ENCODE measurements around the gene SMC3. TPM values are rescaled to one million over a fixed set of nuclear protein-coding genes. Genes with fewer than 3 reads are reported as not detected.

SMC3 gene
- total RNA-seq, 1 donor from 2014 or later = 18.3 TPM

GRCh38 chr10:110571093-110571743 lies 3.7 kb downstream of the SMC3 start:
- peaks cover 14 to 22% (median 19%) of the 10 kb centered on the region in 3 donors for H3K4me1 ChIP-seq (ENCODE audit: control insufficient read depth in 3 of 3, insufficient read depth in 3 of 3, low read length in 3 of 3)
- H3K9ac ChIP-seq (ENCODE audit: low read depth in 1 of 3, low read length in 3 of 3) = no peak overlapping the region
- peaks cover 0 to 3% (median 0%) of the 10 kb centered on the region in 3 donors for H3K36me3 ChIP-seq (ENCODE audit: control insufficient read depth in 3 of 3, insufficient read depth in 3 of 3, low read length in 3 of 3)
- H3K27ac ChIP-seq (ENCODE audit: low read depth, low read length) = no peak overlapping the region
- no peak overlapping the region for H3K4me3 ChIP-seq (ENCODE audit: low read length in 3 of 3)
- H3K27me3 ChIP-seq (ENCODE audit: control insufficient read depth in 3 of 3, insufficient read depth in 3 of 3, low read length in 3 of 3) = no peaks in the 10 kb centered on the region
- no peaks in the 10 kb centered on the region for H3K9me3 ChIP-seq (ENCODE audit: control insufficient read depth in 3 of 3, low read length in 3 of 3)

GRCh38 chr10:110572862-110573261 lies 5.4 kb downstream of the SMC3 start:
- no peak overlapping the region for H3K4me3 ChIP-seq (ENCODE audit: low read length in 3 of 3)
- H3K27me3 ChIP-seq (ENCODE audit: control insufficient read depth in 3 of 3, insufficient read depth in 3 of 3, low read length in 3 of 3) = no peaks in the 10 kb centered on the region
- peaks cover 2 to 5% (median 2%) of the 10 kb centered on the region in 3 donors for H3K36me3 ChIP-seq (ENCODE audit: control insufficient read depth in 3 of 3, insufficient read depth in 3 of 3, low read length in 3 of 3)
- H3K9me3 ChIP-seq (ENCODE audit: control insufficient read depth in 3 of 3, low read length in 3 of 3) = no peaks in the 10 kb centered on the region
- H3K27ac ChIP-seq (ENCODE audit: low read depth, low read length) = no peak overlapping the region
- H3K4me1 ChIP-seq (ENCODE audit: control insufficient read depth in 3 of 3, insufficient read depth in 3 of 3, low read length in 3 of 3) = peaks cover 10 to 18% (median 16%) of the 10 kb centered on the region in 3 donors
- no peak overlapping the region for H3K9ac ChIP-seq (ENCODE audit: low read depth in 1 of 3, low read length in 3 of 3)

- H3K9me3 ChIP-seq (ENCODE audit: control insufficient read depth in 3 of 3, low read length in 3 of 3) = no peaks in the 10 kb centered on the region
- no peak overlapping the region for H3K9ac ChIP-seq (ENCODE audit: low read depth in 1 of 3, low read length in 3 of 3)
- peaks cover 10 to 13% (median 12%) of the 10 kb centered on the region in 3 donors for H3K4me1 ChIP-seq (ENCODE audit: control insufficient read depth in 3 of 3, insufficient read depth in 3 of 3, low read length in 3 of 3)
Measured at GRCh38 chr10:110574420-110574819, 6.9 kb downstream of the SMC3 start.

GRCh38 chr10:110576220-110576619 lies 8.7 kb downstream of the SMC3 start:
- H3K9ac ChIP-seq (ENCODE audit: low read depth in 1 of 3, low read length in 3 of 3) = no peak overlapping the region
- peaks cover 17 to 33% (median 21%) of the 10 kb centered on the region in 3 donors for H3K36me3 ChIP-seq (ENCODE audit: control insufficient read depth in 3 of 3, insufficient read depth in 3 of 3, low read length in 3 of 3)
- no peaks in the 10 kb centered on the region for H3K27me3 ChIP-seq (ENCODE audit: control insufficient read depth in 3 of 3, insufficient read depth in 3 of 3, low read length in 3 of 3)
- H3K4me1 ChIP-seq (ENCODE audit: control insufficient read depth in 3 of 3, insufficient read depth in 3 of 3, low read length in 3 of 3) = peaks cover under 1 to 6% (median 4%) of the 10 kb centered on the region in 3 donors
- no peak overlapping the region for H3K27ac ChIP-seq (ENCODE audit: low read depth, low read length)
- no peak overlapping the region for H3K4me3 ChIP-seq (ENCODE audit: low read length in 3 of 3)
- no peaks in the 10 kb centered on the region for H3K9me3 ChIP-seq (ENCODE audit: control insufficient read depth in 3 of 3, low read length in 3 of 3)

More at GRCh38 chr10:110574420-110574819, 6.9 kb downstream of the SMC3 start:
- no peak overlapping the region for H3K4me3 ChIP-seq (ENCODE audit: low read length in 3 of 3)
- H3K27ac ChIP-seq (ENCODE audit: low read depth, low read length) = no peak overlapping the region
- no peaks in the 10 kb centered on the region for H3K27me3 ChIP-seq (ENCODE audit: control insufficient read depth in 3 of 3, insufficient read depth in 3 of 3, low read length in 3 of 3)
- H3K36me3 ChIP-seq (ENCODE audit: control insufficient read depth in 3 of 3, insufficient read depth in 3 of 3, low read length in 3 of 3) = peaks cover 9 to 19% (median 10%) of the 10 kb centered on the region in 3 donors

- Histone ChIP-seq H3K36me3 (ENCODE audit: control insufficient read depth in 3 of 3, insufficient read depth in 3 of 3, low read length in 3 of 3) (peaks cover 21 to 41% (median 29%) of the 10 kb centered on the region in 3 donors), H3K4me1 (ENCODE audit: control insufficient read depth in 3 of 3, insufficient read depth in 3 of 3, low read length in 3 of 3) (peaks cover 0 to 5% (median 2%) of the 10 kb centered on the region in 3 donors), H3K27me3 (ENCODE audit: control insufficient read depth in 3 of 3, insufficient read depth in 3 of 3, low read length in 3 of 3) (no peaks in the 10 kb centered on the region), H3K9me3 (ENCODE audit: control insufficient read depth in 3 of 3, low read length in 3 of 3) (no peaks in the 10 kb centered on the region), H3K4me3 (ENCODE audit: low read length in 3 of 3) (no peak overlapping the region), H3K9ac (ENCODE audit: low read depth in 1 of 3, low read length in 3 of 3) (no peak overlapping the region), H3K27ac (ENCODE audit: low read depth, low read length) (no peak overlapping the region)
Measured at GRCh38 chr10:110577056-110577455, 9.6 kb downstream of the SMC3 start.

- Histone ChIP-seq H3K4me3 (ENCODE audit: low read length in 3 of 3) (no peak overlapping the region), H3K9ac (ENCODE audit: low read depth in 1 of 3, low read length in 3 of 3) (no peak overlapping the region), H3K27ac (ENCODE audit: low read depth, low read length) (no peak overlapping the region), H3K27me3 (ENCODE audit: control insufficient read depth in 3 of 3, insufficient read depth in 3 of 3, low read length in 3 of 3) (no peaks in the 10 kb centered on the region), H3K4me1 (ENCODE audit: control insufficient read depth in 3 of 3, insufficient read depth in 3 of 3, low read length in 3 of 3) (no peaks in the 10 kb centered on the region), H3K9me3 (ENCODE audit: control insufficient read depth in 3 of 3, low read length in 3 of 3) (no peaks in the 10 kb centered on the region), H3K36me3 (ENCODE audit: control insufficient read depth in 3 of 3, insufficient read depth in 3 of 3, low read length in 3 of 3) (peaks cover 30 to 62% (median 55%) of the 10 kb centered on the region in 3 donors)
Measured at GRCh38 chr10:110584006-110584405, 16.5 kb downstream of the SMC3 start.

- Histone ChIP-seq H3K9me3 (ENCODE audit: control insufficient read depth in 3 of 3, low read length in 3 of 3) (no peaks in the 10 kb centered on the region), H3K4me1 (ENCODE audit: control insufficient read depth in 3 of 3, insufficient read depth in 3 of 3, low read length in 3 of 3) (no peaks in the 10 kb centered on the region), H3K4me3 (ENCODE audit: low read length in 3 of 3) (no peak overlapping the region), H3K27ac (ENCODE audit: low read depth, low read length) (no peak overlapping the region), H3K9ac (ENCODE audit: low read depth in 1 of 3, low read length in 3 of 3) (no peak overlapping the region), H3K36me3 (ENCODE audit: control insufficient read depth in 3 of 3, insufficient read depth in 3 of 3, low read length in 3 of 3) (peaks cover 33 to 49% (median 45%) of the 10 kb centered on the region in 3 donors), H3K27me3 (ENCODE audit: control insufficient read depth in 3 of 3, insufficient read depth in 3 of 3, low read length in 3 of 3) (no peaks in the 10 kb centered on the region)
Measured at GRCh38 chr10:110591760-110592159, 24.3 kb downstream of the SMC3 start.

- no peak overlapping the region for H3K27ac ChIP-seq (ENCODE audit: low read depth, low read length)
- H3K36me3 ChIP-seq (ENCODE audit: control insufficient read depth in 3 of 3, insufficient read depth in 3 of 3, low read length in 3 of 3) = peaks cover 23 to 55% (median 40%) of the 10 kb centered on the region in 3 donors
- H3K27me3 ChIP-seq (ENCODE audit: control insufficient read depth in 3 of 3, insufficient read depth in 3 of 3, low read length in 3 of 3) = no peaks in the 10 kb centered on the region
- no peak overlapping the region for H3K9ac ChIP-seq (ENCODE audit: low read depth in 1 of 3, low read length in 3 of 3)
- no peaks in the 10 kb centered on the region for H3K4me1 ChIP-seq (ENCODE audit: control insufficient read depth in 3 of 3, insufficient read depth in 3 of 3, low read length in 3 of 3)
- no peaks in the 10 kb centered on the region for H3K9me3 ChIP-seq (ENCODE audit: control insufficient read depth in 3 of 3, low read length in 3 of 3)
- H3K4me3 ChIP-seq (ENCODE audit: low read length in 3 of 3) = no peak overlapping the region
Measured at GRCh38 chr10:110597476-110597875, 30.0 kb downstream of the SMC3 start.

GRCh38 chr10:110600487-110601101 lies 33.1 kb downstream of the SMC3 start:
- H3K9me3 ChIP-seq (ENCODE audit: control insufficient read depth in 3 of 3, low read length in 3 of 3) = no peaks in the 10 kb centered on the region
- H3K4me1 ChIP-seq (ENCODE audit: control insufficient read depth in 3 of 3, insufficient read depth in 3 of 3, low read length in 3 of 3) = no peaks in the 10 kb centered on the region
- no peak overlapping the region for H3K4me3 ChIP-seq (ENCODE audit: low read length in 3 of 3)
- no peak overlapping the region for H3K9ac ChIP-seq (ENCODE audit: low read depth in 1 of 3, low read length in 3 of 3)
- H3K27me3 ChIP-seq (ENCODE audit: control insufficient read depth in 3 of 3, insufficient read depth in 3 of 3, low read length in 3 of 3) = no peaks in the 10 kb centered on the region
- H3K27ac ChIP-seq (ENCODE audit: low read depth, low read length) = no peak overlapping the region
- peaks cover 19 to 60% (median 35%) of the 10 kb centered on the region in 3 donors for H3K36me3 ChIP-seq (ENCODE audit: control insufficient read depth in 3 of 3, insufficient read depth in 3 of 3, low read length in 3 of 3)

- Histone ChIP-seq H3K9ac (ENCODE audit: low read depth in 1 of 3, low read length in 3 of 3) (no peak overlapping the region), H3K4me3 (ENCODE audit: low read length in 3 of 3) (no peak overlapping the region), H3K27ac (ENCODE audit: low read depth, low read length) (no peak overlapping the region), H3K9me3 (ENCODE audit: control insufficient read depth in 3 of 3, low read length in 3 of 3) (no peaks in the 10 kb centered on the region), H3K27me3 (ENCODE audit: control insufficient read depth in 3 of 3, insufficient read depth in 3 of 3, low read length in 3 of 3) (no peaks in the 10 kb centered on the region), H3K4me1 (ENCODE audit: control insufficient read depth in 3 of 3, insufficient read depth in 3 of 3, low read length in 3 of 3) (no peaks in the 10 kb centered on the region), H3K36me3 (ENCODE audit: control insufficient read depth in 3 of 3, insufficient read depth in 3 of 3, low read length in 3 of 3) (peaks cover 21 to 64% (median 42%) of the 10 kb centered on the region in 3 donors)
Measured at GRCh38 chr10:110601581-110601980, 34.1 kb downstream of the SMC3 start.

Data from skeletal muscle tissue (tissue), 4 donors.